Measurements from ENCODE around the gene NBEAL2. TPM values are rescaled to one million over a fixed set of nuclear protein-coding genes. Genes with fewer than 3 reads are reported as not detected.

NBEAL2 gene
- total and polyA plus RNA-seq, 3 donors from 2014 or later: 16.2 to 44.8 (median 40.2) TPM

- no peaks in the 10 kb centered on the region for H3K27me3 ChIP-seq
- H3K36me3 ChIP-seq (ENCODE audit: low read depth, missing control alignments): no peaks in the 10 kb centered on the region
- H3K4me1 ChIP-seq: peaks cover 41% of the 10 kb centered on the region
- H3K9me3 ChIP-seq: no peaks in the 10 kb centered on the region
- no peak overlapping the region for H3K4me3 ChIP-seq
- no peak for DNase-seq
- intact Hi-C loops (cut with DNase I; ENCODE audit: low total_unique reads): no loop called here
- WGBS, 2 donors: 74 to 82% methylated on average over 6 of the region's 6 CpGs
- H3K27ac ChIP-seq: no peak overlapping the region
- no peak for TF ChIP-seq POLR2A (IDR thresholded peaks at IDR 0.05)
- TF ChIP-seq CTCF (IDR thresholded peaks at IDR 0.05): no peak
Observed at GRCh38 chr3:46965151-46965550, 14.3 kb upstream of the NBEAL2 start.

GRCh38 chr3:46966811-46967210 lies 12.7 kb upstream of the NBEAL2 start:
- 80 to 94% methylated on average over 5 of the region's 5 CpGs for WGBS, 2 donors
- H3K4me1 ChIP-seq: peaks cover 43% of the 10 kb centered on the region
- TF ChIP-seq CTCF (IDR thresholded peaks at IDR 0.05): no peak
- no peak for TF ChIP-seq POLR2A (IDR thresholded peaks at IDR 0.05)
- no peaks in the 10 kb centered on the region for H3K9me3 ChIP-seq
- H3K27ac ChIP-seq: no peak overlapping the region
- intact Hi-C loops (cut with DNase I; ENCODE audit: low total_unique reads): no loop called here
- no peak overlapping the region for H3K4me3 ChIP-seq
- DNase-seq: no peak
- H3K36me3 ChIP-seq (ENCODE audit: low read depth, missing control alignments): no peaks in the 10 kb centered on the region
- H3K27me3 ChIP-seq: no peaks in the 10 kb centered on the region

GRCh38 chr3:46968783-46969428 lies 10.6 kb upstream of the NBEAL2 start:
- DNase-seq: no peak
- 51% methylated on average over 7 to 9 of the region's 9 CpGs for WGBS, 2 donors
- Histone ChIP-seq H3K9me3 (no peaks in the 10 kb centered on the region), H3K36me3 (ENCODE audit: low read depth, missing control alignments) (no peaks in the 10 kb centered on the region), H3K4me3 (no peak overlapping the region), H3K27ac (no peak overlapping the region), H3K4me1 (peaks cover 45% of the 10 kb centered on the region), H3K27me3 (no peaks in the 10 kb centered on the region)
- TF ChIP-seq CTCF (IDR thresholded peaks at IDR 0.05) (no peak), POLR2A (IDR thresholded peaks at IDR 0.05) (no peak)
- intact Hi-C loops (cut with DNase I; ENCODE audit: low total_unique reads): no loop called here

GRCh38 chr3:46970391-46971091 lies 8.9 kb upstream of the NBEAL2 start:
- Histone ChIP-seq H3K27ac (no peak overlapping the region), H3K27me3 (no peaks in the 10 kb centered on the region), H3K4me1 (peaks cover 48% of the 10 kb centered on the region), H3K36me3 (ENCODE audit: low read depth, missing control alignments) (no peaks in the 10 kb centered on the region), H3K4me3 (no peak overlapping the region), H3K9me3 (no peaks in the 10 kb centered on the region)
- WGBS, 2 donors: 37 to 39% methylated on average over 2 to 3 of the region's 3 CpGs
- intact Hi-C loops (cut with DNase I; ENCODE audit: low total_unique reads): no loop called here
- peak; percentile 67 for DNase-seq
- TF ChIP-seq POLR2A (IDR thresholded peaks at IDR 0.05): no peak
- TF ChIP-seq CTCF (IDR thresholded peaks at IDR 0.05): no peak

Measured in testis (tissue), 3 donors.